Heart right ventricle (tissue), 16 donors: Measurements from ENCODE around the gene RBM6. TPM values are rescaled to one million over a fixed set of nuclear protein-coding genes. Genes with fewer than 3 reads are reported as not detected.

Experiments used
- ATAC-seq, 8 donors: fragments of 200-7000 bp; cut with Tn5 transposase; one replicate each; pipeline ENCODE4 v1.9.1; 2020; ENCODE audit warnings: mild to moderate bottlenecking in 8 of 8, moderate library complexity in 8 of 8, moderate number of reproducible peaks in 1 of 8
- DNase-seq, 2 donors: peaks; one replicate each; pipeline ENCODE4 v3.0.0-alpha.2; 2020
- H3K27ac ChIP-seq, 10 donors: fragments of 200-600 bp; sonication (generic) in 2 of 10; one replicate each; pipeline versions ENCODE4 v1.5.0 to v1.8.0; 2020 to 2022; ENCODE audit warnings: mild to moderate bottlenecking in 3 of 10
- H3K27me3 ChIP-seq, 7 donors: fragments of 200-600 bp; one replicate each; pipeline ENCODE4 v1.8.0; 2021 to 2022; ENCODE audit warnings: mild to moderate bottlenecking in 2 of 7
- H3K36me3 ChIP-seq, 9 donors: fragments of 200-600 bp; sonication (generic) in 1 of 9; one replicate each; pipeline versions ENCODE4 v1.5.0 to v1.8.0; 2020 to 2022; ENCODE audit warnings: mild to moderate bottlenecking in 2 of 9
- H3K4me1 ChIP-seq, 9 donors: fragments of 200-600 bp; sonication (generic) in 1 of 9; one replicate each; pipeline versions ENCODE4 v1.5.0 to v1.8.0; 2020 to 2022; ENCODE audit warnings: mild to moderate bottlenecking in 4 of 9
- H3K4me3 ChIP-seq, 10 donors: fragments of 200-600 bp; sonication (generic) in 2 of 10; one replicate each; pipeline versions ENCODE4 v1.5.0 to v1.8.0; 2020 to 2022; ENCODE audit warnings: mild to moderate bottlenecking in 7 of 10, moderate library complexity in 2 of 10
- H3K9me3 ChIP-seq, 11 donors: fragments of 200-600 bp in 10 of 11; sonication (generic) in 2 of 11; one replicate each; pipeline versions ENCODE4 v1.5.0 to v1.8.0; 2013 to 2022; ENCODE audit warnings: mild to moderate bottlenecking in 2 of 11, control low read depth in 1 of 11, moderate library complexity in 1 of 11
- WGBS, 2 donors: extraction: QIAGEN DNeasy Blood & Tissue Kit; methylation state at CpG; one replicate each; pipeline ENCODE4 v1.1.7; 2013; ENCODE audit warnings: inconsistent platforms in 1 of 2; 5-methylcytosine and 5-hydroxymethylcytosine counted together
- intact Hi-C, 10 donors: fragments of 100-400 bp; cut with DNase I; formaldehyde crosslinking; loops; one replicate each; pipeline versions ENCODE4 v1.11.1 to v1.14.2; 2022
- polyA plus RNA-seq, 2 donors: library from polyadenylated mRNA; stranded (reverse); fragments of 200-250 nt; gene quantifications; one replicate each; pipeline ENCODE4 v1.2.3, GENCODE V29; 2013
- total RNA-seq, 10 donors: library from RNA; stranded (reverse); fragmentation: NEBNext Ultra II Directional in 3 of 10; extraction: Animal tissue kit (Norgen Biotek cat#: 25700) in 3 of 10; gene quantifications; one replicate each; pipeline versions ENCODE4 v1.2.1 to v1.2.4, GENCODE V29; 2021 to 2023
- TF ChIP-seq, protein P1 (sequence below), 9 donors: fragments of 200-600 bp; sonication (generic) in 2 of 9; IDR thresholded peaks; one replicate each; pipeline versions ENCODE4 v1.5.0 to v1.8.0; 2021 to 2022; ENCODE audit warnings: antibody characterized with exemption in 9 of 9, mild to moderate bottlenecking in 5 of 9, moderate library complexity in 1 of 9
- donor health status: Arrhythmogenic right ventricular cardiomyopathy.
- donor health status: ischemic (EF 13 %, LVEDD 7.1; RV severe dilation, severe dysfunction).
- donor health status: healthy with polysubstance abuse.
- donor health status: DM: no; HTN: yes; CAD: no.
- donor health status: DM: no; HTN: no; CAD: no.
- donor health status: ischemic (EF 25% LVEDD 6.9; RV normal size, moderate dysfunction).
- donor health status: ischemic (EF 25% LVEDD 5.7; RV mildly dilated, moderate dysfunction).
- donor health status: healthy.
- donor health status: DM: yes; HTN: yes; CAD: no.
- donor health status: Ischemic cardiomyopathy.
- donor health status: ischemic (EF 35%, LVEDD 5.7; RV mildly dilated, moderate dysfunction).
- donor health status: nonischemic (EF 11% LVEDD 7.7; RV severe dilation, severe dysfunction).
- donor health status: DM: yes; HTN: yes; CAD: no.
- donor health status: PGD.
- donor health status: ischemic (EF 29% LVEDD 5.4; RV normal size, mild dysfunction).
- donor health status: nonischemic (EF 23%, LVEDD 6.1; RV moderate dilation, normal function).

RBM6 gene
- total and polyA plus RNA-seq, 12 donors = 26.0 to 208 (median 37.6) TPM

DNA sequence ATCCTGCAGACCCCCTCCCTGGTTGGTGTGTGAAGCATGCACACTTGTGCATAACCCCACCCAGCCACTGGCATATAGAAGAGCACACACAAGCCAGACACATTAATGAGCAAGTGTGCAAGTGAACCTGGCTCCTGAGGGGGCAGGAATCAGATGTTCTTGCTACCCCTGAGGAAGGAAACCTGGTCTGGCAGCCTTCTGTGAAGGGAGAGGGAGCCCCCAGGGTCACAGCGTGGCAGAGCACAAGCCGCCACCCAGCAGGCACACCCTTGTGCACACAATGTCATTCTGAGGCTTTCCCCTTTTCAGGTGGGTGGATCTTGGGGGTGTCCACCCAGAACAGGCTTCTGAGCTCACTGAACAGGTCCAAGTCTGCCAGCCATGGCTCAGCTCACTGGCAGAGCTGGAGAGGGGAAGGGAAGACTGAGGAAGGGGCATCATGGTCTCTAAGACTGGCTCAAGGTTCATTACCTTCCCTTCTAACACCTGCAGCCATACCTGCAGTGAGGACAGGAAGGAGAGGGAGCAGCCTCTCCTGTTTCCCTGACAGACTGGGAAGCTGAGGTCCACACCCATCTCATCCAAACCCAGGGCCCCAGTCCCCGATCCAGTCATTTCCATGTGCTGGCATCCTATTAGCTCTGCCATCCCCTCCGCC lies 183.6 kb downstream of the RBM6 start:
- H3K4me3 ChIP-seq = no peak overlapping the region
- 81 to 84% methylated on average over 4 of the region's 4 CpGs for WGBS, 2 donors
- no peaks in the 10 kb centered on the region for H3K27me3 ChIP-seq
- intact Hi-C loops = loop anchor here in 5 of 10 donors (2.0 to 10.0 kb wide), 4 partner anchors 64 to 151 kb away; partner anchors contain the start of gene LSMEM2 (in 1 of the 5)
- H3K9me3 ChIP-seq = no peaks in the 10 kb centered on the region
- TF ChIP-seq, protein P1, sequence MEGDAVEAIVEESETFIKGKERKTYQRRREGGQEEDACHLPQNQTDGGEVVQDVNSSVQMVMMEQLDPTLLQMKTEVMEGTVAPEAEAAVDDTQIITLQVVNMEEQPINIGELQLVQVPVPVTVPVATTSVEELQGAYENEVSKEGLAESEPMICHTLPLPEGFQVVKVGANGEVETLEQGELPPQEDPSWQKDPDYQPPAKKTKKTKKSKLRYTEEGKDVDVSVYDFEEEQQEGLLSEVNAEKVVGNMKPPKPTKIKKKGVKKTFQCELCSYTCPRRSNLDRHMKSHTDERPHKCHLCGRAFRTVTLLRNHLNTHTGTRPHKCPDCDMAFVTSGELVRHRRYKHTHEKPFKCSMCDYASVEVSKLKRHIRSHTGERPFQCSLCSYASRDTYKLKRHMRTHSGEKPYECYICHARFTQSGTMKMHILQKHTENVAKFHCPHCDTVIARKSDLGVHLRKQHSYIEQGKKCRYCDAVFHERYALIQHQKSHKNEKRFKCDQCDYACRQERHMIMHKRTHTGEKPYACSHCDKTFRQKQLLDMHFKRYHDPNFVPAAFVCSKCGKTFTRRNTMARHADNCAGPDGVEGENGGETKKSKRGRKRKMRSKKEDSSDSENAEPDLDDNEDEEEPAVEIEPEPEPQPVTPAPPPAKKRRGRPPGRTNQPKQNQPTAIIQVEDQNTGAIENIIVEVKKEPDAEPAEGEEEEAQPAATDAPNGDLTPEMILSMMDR (IDR thresholded peaks at IDR 0.05) = no peak
- H3K27ac ChIP-seq = no peak overlapping the region
- H3K36me3 ChIP-seq = peaks cover 0 to 35% (median 24%) of the 10 kb centered on the region in 9 donors
- peaks cover 2 to 32% (median 9%) of the 10 kb centered on the region in 9 donors for H3K4me1 ChIP-seq
- ATAC-seq (no peak), DNase-seq (no peak)

DNA sequence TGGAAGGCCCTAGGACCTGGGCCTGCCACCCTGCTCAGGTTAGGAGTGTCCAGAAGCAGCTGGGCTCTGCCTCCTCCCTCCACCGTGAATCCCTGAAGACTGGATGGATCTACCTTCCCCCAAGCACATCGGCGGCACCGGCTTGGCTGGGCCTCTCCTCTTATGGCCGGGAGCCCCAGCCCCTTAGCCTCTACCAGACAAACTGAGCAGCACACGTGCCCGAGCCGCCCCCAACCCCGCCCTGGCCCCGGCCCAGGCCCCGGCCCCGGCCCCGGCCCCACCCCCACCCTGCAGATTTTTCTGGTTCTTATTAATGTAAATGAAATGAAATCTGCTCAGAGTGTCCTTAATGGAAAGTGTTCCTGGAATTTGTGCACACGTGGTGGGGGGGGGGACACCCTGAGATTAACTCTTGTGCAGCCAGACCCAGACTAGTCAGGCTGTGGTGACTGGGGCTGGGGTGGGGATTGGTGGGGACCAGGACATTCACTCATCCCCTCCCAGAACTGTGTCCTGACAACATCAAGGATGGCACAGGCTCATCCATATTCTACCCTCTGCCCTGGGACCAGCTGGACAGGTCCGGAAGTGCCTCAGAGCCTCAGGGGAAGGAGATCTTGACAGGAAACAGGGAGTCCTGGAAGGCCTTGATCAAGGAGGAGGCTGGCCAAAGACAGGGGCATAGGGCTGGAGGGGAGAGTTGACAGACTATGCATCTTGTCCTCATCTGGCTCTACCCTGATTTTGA lies 184.3 kb downstream of the RBM6 start:
- DNase-seq (no peak), ATAC-seq (no peak)
- Histone ChIP-seq H3K27me3 (no peaks in the 10 kb centered on the region), H3K9me3 (no peaks in the 10 kb centered on the region), H3K4me3 (no peak overlapping the region), H3K36me3 (peaks cover 0 to 28% (median 17%) of the 10 kb centered on the region in 9 donors), H3K4me1 (peaks cover 2 to 32% (median 9%) of the 10 kb centered on the region in 9 donors), H3K27ac (no peak overlapping the region)
- intact Hi-C loops = loop anchor here in 4 of 10 donors (5.0 to 10.0 kb wide), 3 partner anchors 63 to 151 kb away; partner anchors contain the start of gene LSMEM2 (in 1 of the 4)
- 33 to 35% methylated on average over 15 of the region's 15 CpGs for WGBS, 2 donors
- TF ChIP-seq, protein P1 (IDR thresholded peaks at IDR 0.05) = no peak

DNA sequence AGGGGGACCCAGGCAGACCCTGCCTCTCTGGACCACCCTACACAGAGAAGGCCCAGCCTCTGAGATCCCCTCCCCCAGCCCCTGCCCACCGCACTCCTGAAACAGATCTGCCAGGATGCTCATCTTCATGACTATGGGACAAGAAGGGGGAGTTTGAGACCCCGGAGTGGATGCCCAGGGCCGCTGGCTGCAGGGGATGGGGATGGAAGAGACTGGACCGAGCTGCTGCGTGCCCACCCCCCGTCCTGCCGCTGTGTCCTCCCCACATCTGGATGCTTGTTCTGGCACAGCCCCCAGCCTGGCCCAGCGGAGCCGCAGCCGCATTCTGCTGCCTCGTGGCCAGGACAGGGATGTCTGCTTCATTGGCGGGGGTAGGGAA lies 184.8 kb downstream of the RBM6 start:
- TF ChIP-seq, protein P1 (IDR thresholded peaks at IDR 0.05) = no peak
- H3K4me3 ChIP-seq = no peak overlapping the region
- no peaks in the 10 kb centered on the region for H3K9me3 ChIP-seq
- peaks cover 2 to 32% (median 9%) of the 10 kb centered on the region in 9 donors for H3K4me1 ChIP-seq
- H3K36me3 ChIP-seq = peaks cover 0 to 22% (median 11%) of the 10 kb centered on the region in 9 donors
- intact Hi-C loops = loop anchor here in 4 of 10 donors (5.0 to 10.0 kb wide), 3 partner anchors 63 to 150 kb away; partner anchors contain the start of gene LSMEM2 (in 1 of the 4)
- no peak overlapping the region for H3K27ac ChIP-seq
- 29 to 32% methylated on average over 12 of the region's 12 CpGs for WGBS, 2 donors
- ATAC-seq = no peak
- H3K27me3 ChIP-seq = no peaks in the 10 kb centered on the region
- no peak for DNase-seq

DNA sequence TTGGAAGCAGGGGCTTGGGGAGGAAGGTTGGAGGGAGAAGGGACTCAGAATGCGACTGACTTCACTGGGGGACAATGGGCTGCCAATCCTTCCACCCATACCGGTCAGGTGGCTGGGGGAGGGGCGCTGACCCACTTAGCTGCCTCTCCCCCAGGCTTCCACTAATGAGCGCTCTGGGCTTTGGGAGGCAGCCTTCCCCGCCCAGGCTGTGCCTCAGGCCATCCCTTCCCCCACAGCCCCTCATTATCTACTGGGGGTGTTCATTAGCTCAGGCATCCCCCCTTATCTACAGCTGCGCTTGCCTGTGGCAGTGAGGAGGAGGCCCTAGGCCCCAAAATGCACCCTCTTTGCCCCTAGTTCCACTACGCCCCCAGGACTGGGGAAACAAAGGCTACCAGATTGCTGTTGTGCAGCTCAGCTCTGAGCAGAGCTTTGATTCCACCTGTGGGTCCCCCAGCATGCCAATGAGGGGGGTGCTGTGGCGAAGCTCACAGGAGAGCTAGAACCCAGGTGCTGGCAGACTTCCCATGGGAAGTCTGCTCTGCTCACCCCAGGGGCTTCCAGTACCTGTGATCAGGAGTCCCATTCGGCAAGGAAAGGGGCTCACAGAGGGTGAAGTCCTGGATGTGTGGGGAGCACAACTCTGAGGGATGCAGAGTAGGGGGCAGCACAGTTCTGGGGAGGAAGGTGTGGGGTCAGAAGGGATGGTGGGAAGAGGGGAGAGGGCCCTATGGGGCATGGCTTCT lies 185.8 kb downstream of the RBM6 start:
- intact Hi-C loops = loop anchor here in 1 of 10 donors (10.0 kb wide), 1 partner anchor 149 kb away; the partner anchor contains the start of gene LSMEM2

More for the DNA sequence above, 185.8 kb downstream of the RBM6 start:
- peaks cover 2 to 32% (median 9%) of the 10 kb centered on the region in 9 donors for H3K4me1 ChIP-seq
- H3K36me3 ChIP-seq = peaks cover 0 to 13% (median 2%) of the 10 kb centered on the region in 9 donors
- H3K9me3 ChIP-seq = no peaks in the 10 kb centered on the region
- DNase-seq = no peak
- WGBS, 2 donors = 67 to 84% methylated on average over 8 to 9 of the region's 9 CpGs
- TF ChIP-seq, protein P1 (IDR thresholded peaks at IDR 0.05) = no peak
- H3K27me3 ChIP-seq = no peaks in the 10 kb centered on the region
- no peak for ATAC-seq
- no peak overlapping the region for H3K4me3 ChIP-seq
- H3K27ac ChIP-seq = no peak overlapping the region
